ENCODE results near the gene ZNF646. TPM values are rescaled to one million over a fixed set of nuclear protein-coding genes. Genes with fewer than 3 reads are reported as not detected.

The ZNF646 gene, protein sequence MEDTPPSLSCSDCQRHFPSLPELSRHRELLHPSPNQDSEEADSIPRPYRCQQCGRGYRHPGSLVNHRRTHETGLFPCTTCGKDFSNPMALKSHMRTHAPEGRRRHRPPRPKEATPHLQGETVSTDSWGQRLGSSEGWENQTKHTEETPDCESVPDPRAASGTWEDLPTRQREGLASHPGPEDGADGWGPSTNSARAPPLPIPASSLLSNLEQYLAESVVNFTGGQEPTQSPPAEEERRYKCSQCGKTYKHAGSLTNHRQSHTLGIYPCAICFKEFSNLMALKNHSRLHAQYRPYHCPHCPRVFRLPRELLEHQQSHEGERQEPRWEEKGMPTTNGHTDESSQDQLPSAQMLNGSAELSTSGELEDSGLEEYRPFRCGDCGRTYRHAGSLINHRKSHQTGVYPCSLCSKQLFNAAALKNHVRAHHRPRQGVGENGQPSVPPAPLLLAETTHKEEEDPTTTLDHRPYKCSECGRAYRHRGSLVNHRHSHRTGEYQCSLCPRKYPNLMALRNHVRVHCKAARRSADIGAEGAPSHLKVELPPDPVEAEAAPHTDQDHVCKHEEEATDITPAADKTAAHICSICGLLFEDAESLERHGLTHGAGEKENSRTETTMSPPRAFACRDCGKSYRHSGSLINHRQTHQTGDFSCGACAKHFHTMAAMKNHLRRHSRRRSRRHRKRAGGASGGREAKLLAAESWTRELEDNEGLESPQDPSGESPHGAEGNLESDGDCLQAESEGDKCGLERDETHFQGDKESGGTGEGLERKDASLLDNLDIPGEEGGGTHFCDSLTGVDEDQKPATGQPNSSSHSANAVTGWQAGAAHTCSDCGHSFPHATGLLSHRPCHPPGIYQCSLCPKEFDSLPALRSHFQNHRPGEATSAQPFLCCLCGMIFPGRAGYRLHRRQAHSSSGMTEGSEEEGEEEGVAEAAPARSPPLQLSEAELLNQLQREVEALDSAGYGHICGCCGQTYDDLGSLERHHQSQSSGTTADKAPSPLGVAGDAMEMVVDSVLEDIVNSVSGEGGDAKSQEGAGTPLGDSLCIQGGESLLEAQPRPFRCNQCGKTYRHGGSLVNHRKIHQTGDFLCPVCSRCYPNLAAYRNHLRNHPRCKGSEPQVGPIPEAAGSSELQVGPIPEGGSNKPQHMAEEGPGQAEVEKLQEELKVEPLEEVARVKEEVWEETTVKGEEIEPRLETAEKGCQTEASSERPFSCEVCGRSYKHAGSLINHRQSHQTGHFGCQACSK (N-terminal part only)
- total RNA-seq (ENCODE audit: low replicate concordance) = 7.5 and 31.2 TPM in 2 replicates

DNA sequence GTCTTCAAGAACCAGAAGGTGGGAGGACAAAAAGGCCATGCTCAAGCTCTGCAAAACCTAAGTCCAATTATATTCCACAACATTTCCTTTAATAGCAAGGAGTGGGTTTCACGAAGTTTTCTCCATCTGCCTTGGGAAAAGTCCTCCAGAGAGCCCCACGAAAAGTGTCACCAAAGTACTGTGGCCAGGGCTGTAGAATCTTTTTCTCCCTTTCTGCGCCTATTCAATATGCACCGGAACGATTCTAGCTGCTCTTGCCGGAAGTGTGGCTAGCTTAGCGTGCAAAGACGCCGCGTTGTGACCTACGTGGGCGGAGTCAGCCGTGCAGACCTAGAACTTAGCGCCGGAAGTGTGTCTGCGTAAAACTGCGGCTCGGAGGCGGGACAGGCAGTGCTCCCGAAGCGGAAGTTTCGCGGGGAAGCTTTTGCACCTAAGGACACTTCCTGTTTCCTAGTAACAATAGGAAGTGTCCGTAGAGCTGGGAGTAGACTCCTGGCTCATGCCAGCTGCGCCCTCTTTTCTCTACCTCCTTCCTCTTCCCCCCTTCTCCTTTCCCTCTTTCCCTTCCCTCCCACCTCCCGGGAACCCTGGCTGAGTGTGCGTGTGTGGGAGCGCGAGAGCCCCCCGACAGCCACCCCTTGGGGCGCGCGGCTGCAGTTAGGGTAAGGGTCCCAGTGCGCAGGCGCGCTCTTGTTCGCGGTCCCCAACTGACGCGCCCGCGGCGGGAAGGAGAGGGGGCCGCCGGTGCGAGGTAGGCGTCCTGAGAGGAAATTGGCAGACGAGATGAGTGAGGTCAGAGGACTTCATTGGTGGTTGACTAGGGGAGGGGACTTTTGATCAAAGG lies at the start of gene ZNF646, which contains the start of gene ZNF668:
Gene ZNF646 (plus strand): TSS at position 453 of the 844 bp plus-strand sequence. CDS start 1,903 bp downstream, outside the sequence.
Gene ZNF668 (minus strand): TSS at position 271 of the 844 bp plus-strand sequence. CDS start 9,781 bp downstream, outside the sequence.
- H4K20me1 ChIP-seq (ENCODE audit: low read depth) = peaks cover 24% of the 10 kb centered on the region
- H3K4me1 ChIP-seq = peaks cover 14% of the 10 kb centered on the region
- peak within 1 kb of the TSS; percentile 77 for H2AFZ ChIP-seq (replicated peaks)
- peak within 1 kb of the TSS; percentile 96 for H3K4me2 ChIP-seq
- peak within 1 kb of the TSS; percentile 82 for H3K9ac ChIP-seq
- H3K4me3 ChIP-seq = peak within 1 kb of the TSS; percentile 77
- peaks cover 10% of the 10 kb centered on the region for H3K27me3 Mint-ChIP-seq (ENCODE audit: insufficient read depth, low read depth)
- H3K27ac ChIP-seq = peak within 1 kb of the TSS; percentile 89
- no peaks in the 10 kb centered on the region for H3K27me3 ChIP-seq
- peaks cover 18% of the 10 kb centered on the region for H3K36me3 Mint-ChIP-seq
- peak; percentile 100 for DNase-seq (ENCODE audit: low spot score)
- H3F3A ChIP-seq (ENCODE audit: low read depth) = peaks cover 24% of the 10 kb centered on the region
- H3K4me3 Mint-ChIP-seq = peak within 1 kb of the TSS; percentile 99
- peaks cover 21% of the 10 kb centered on the region for H3K4me1 Mint-ChIP-seq
- H3K27ac Mint-ChIP-seq = peak within 1 kb of the TSS; percentile 98
- no peaks in the 10 kb centered on the region for H3K9me3 ChIP-seq (ENCODE audit: low read depth)
- H3K79me2 ChIP-seq (ENCODE audit: low read depth) = peaks cover 70% of the 10 kb centered on the region
- H3K36me3 ChIP-seq = no peaks in the 10 kb centered on the region
- TF ChIP-seq, protein P1, sequence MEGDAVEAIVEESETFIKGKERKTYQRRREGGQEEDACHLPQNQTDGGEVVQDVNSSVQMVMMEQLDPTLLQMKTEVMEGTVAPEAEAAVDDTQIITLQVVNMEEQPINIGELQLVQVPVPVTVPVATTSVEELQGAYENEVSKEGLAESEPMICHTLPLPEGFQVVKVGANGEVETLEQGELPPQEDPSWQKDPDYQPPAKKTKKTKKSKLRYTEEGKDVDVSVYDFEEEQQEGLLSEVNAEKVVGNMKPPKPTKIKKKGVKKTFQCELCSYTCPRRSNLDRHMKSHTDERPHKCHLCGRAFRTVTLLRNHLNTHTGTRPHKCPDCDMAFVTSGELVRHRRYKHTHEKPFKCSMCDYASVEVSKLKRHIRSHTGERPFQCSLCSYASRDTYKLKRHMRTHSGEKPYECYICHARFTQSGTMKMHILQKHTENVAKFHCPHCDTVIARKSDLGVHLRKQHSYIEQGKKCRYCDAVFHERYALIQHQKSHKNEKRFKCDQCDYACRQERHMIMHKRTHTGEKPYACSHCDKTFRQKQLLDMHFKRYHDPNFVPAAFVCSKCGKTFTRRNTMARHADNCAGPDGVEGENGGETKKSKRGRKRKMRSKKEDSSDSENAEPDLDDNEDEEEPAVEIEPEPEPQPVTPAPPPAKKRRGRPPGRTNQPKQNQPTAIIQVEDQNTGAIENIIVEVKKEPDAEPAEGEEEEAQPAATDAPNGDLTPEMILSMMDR (IDR thresholded peaks at IDR 0.05) = no peak
- TF ChIP-seq EZH2phosphoT487 (IDR thresholded peaks at IDR 0.05) = no peak
- no peak for TF ChIP-seq EZH2 (IDR thresholded peaks at IDR 0.05)
- H3K9me3 Mint-ChIP-seq = no peaks in the 10 kb centered on the region

DNA sequence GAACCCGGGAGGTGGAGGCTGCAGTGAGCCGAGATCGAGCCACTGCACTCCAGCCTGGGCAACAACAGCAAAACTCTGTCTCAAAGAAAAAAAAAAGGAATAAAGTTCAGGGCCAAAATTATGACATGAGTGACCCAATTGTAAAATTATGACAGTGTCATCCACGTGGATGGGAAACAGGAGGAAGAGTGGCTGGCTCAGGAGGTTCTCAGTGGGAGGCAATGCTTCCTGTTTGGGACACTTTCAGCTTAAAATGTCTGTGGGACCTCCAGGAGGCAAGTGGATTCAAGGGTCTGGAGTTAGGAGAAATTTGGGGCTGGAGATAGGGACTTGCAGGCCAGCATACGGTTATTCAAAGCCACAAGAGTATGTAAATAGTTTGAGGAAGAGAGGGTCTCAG lies 48.9 kb upstream of the ZNF646 start:
- Mint-ChIP-seq H3K4me1 (peaks cover 1% of the 10 kb centered on the region), H3K27me3 (ENCODE audit: insufficient read depth, low read depth) (peaks cover 4% of the 10 kb centered on the region), H3K27ac (no peak overlapping the region), H3K9me3 (no peaks in the 10 kb centered on the region), H3K36me3 (no peaks in the 10 kb centered on the region), H3K4me3 (peak overlapping the region; percentile 5)
- Histone ChIP-seq H3K36me3 (no peaks in the 10 kb centered on the region), H3K4me2 (no peak overlapping the region), H3K27ac (no peak overlapping the region), H3K9ac (no peak overlapping the region), H4K20me1 (ENCODE audit: low read depth) (no peaks in the 10 kb centered on the region), H3K79me2 (ENCODE audit: low read depth) (no peaks in the 10 kb centered on the region), H3K27me3 (no peaks in the 10 kb centered on the region), H3K4me1 (no peaks in the 10 kb centered on the region), H2AFZ (replicated peaks) (no peak overlapping the region), H3K9me3 (ENCODE audit: low read depth) (no peaks in the 10 kb centered on the region), H3F3A (ENCODE audit: low read depth) (no peaks in the 10 kb centered on the region), H3K4me3 (no peak overlapping the region)
- no peak for DNase-seq (ENCODE audit: low spot score)
- TF ChIP-seq EZH2 (IDR thresholded peaks at IDR 0.05) (no peak), EZH2phosphoT487 (IDR thresholded peaks at IDR 0.05) (no peak)
- TF ChIP-seq, protein P1 (IDR thresholded peaks at IDR 0.05) = no peak

Data from neural progenitor cell (in vitro differentiated cells).